Measurements from ENCODE around the gene AKAP4.

AKAP4 gene

GRCh38 chrX:50188859-50189600, 11.8 kb downstream of the AKAP4 start:
- Histone ChIP-seq H3K9me2 (replicated peaks; ENCODE audit: insufficient read depth, low read length) (no peaks in the 10 kb centered on the region), H3K4me2 (ENCODE audit: low read depth, low read length, poor library complexity, severe bottlenecking) (no peak overlapping the region), H2AFZ (ENCODE audit: low read depth, low read length, severe bottlenecking) (no peak overlapping the region), H3F3A (ENCODE audit: insufficient read depth) (no peaks in the 10 kb centered on the region), H3K9me3 (ENCODE audit: insufficient read depth, low read length) (no peaks in the 10 kb centered on the region), H4K20me1 (ENCODE audit: low read depth, low read length) (no peaks in the 10 kb centered on the region), H3K27me3 (ENCODE audit: low read length) (no peaks in the 10 kb centered on the region), H3K4me3 (ENCODE audit: insufficient read depth, low read length, poor library complexity, severe bottlenecking) (no peak overlapping the region), H3K79me2 (ENCODE audit: insufficient read depth, low read length) (no peaks in the 10 kb centered on the region), H3K9ac (ENCODE audit: low read length) (no peak overlapping the region), H3K36me3 (ENCODE audit: low read length) (no peaks in the 10 kb centered on the region), H3K27ac (ENCODE audit: low read depth, low read length) (no peak overlapping the region)
- TF ChIP-seq EZH2phosphoT487 (conservative IDR thresholded peaks at IDR 0.05; ENCODE audit: low read length) (no peak), CTCF (IDR thresholded peaks at IDR 0.05; ENCODE audit: insufficient read depth, low read length, poor library complexity, severe bottlenecking) (no peak)

GRCh38 chrX:50183891-50184290, 16.9 kb downstream of the AKAP4 start:
- no peak for TF ChIP-seq EZH2phosphoT487 (conservative IDR thresholded peaks at IDR 0.05; ENCODE audit: low read length)
- no peak for TF ChIP-seq CTCF (IDR thresholded peaks at IDR 0.05; ENCODE audit: insufficient read depth, low read length, poor library complexity, severe bottlenecking)
- no peak overlapping the region for H3K4me2 ChIP-seq (ENCODE audit: low read depth, low read length, poor library complexity, severe bottlenecking)
- no peak overlapping the region for H2AFZ ChIP-seq (ENCODE audit: low read depth, low read length, severe bottlenecking)
- no peak overlapping the region for H3K27ac ChIP-seq (ENCODE audit: low read depth, low read length)
- no peaks in the 10 kb centered on the region for H3F3A ChIP-seq (ENCODE audit: insufficient read depth)
- no peak overlapping the region for H3K4me3 ChIP-seq (ENCODE audit: insufficient read depth, low read length, poor library complexity, severe bottlenecking)
- H3K9ac ChIP-seq (ENCODE audit: low read length), result no peak overlapping the region
- H3K9me2 ChIP-seq (replicated peaks; ENCODE audit: insufficient read depth, low read length), result no peaks in the 10 kb centered on the region
- no peaks in the 10 kb centered on the region for H3K9me3 ChIP-seq (ENCODE audit: insufficient read depth, low read length)
- H3K27me3 ChIP-seq (ENCODE audit: low read length), result no peaks in the 10 kb centered on the region
- no peaks in the 10 kb centered on the region for H4K20me1 ChIP-seq (ENCODE audit: low read depth, low read length)
- H3K36me3 ChIP-seq (ENCODE audit: low read length), result no peaks in the 10 kb centered on the region
- no peaks in the 10 kb centered on the region for H3K79me2 ChIP-seq (ENCODE audit: insufficient read depth, low read length)

DNA sequence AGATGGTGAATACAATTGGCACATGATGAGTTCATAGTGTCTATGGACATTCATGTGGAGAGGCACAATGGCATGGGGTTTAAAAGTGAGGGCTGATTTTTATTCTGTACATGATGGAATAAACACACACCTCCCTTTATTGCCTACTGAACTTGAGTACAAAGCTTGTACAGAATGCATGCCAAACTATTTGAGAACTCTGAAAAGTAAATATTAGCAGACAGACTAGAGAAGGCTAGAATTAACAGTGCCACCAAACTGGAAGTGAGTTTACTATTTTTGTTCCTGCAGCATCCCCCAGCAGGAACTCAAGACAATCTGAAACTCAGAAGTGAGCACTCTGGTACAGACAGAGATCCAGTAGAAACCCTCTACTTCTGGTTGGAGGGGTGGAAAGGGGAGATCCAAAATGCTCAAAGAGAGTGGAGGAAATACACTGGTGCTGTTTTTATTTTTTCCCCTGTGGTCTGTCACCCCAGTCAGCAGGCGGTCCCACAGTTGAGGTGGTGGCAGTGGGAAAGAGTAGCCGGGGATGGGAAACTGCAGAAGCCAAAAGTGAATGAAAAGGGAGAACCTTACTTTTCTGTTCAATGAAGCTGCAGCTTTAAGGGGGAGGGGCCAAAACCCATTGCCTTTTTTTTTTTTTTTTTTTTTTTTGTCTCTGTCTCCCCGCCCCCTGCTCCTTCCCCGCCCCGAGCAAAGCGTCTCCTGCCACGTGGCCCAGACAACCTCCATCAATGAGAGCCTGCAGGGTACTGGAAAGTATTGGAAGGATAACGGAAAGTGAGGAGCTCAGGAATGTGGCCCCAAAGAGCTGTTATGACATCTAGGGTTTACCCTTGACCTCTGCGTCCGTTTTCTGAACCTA, 20.5 kb downstream of the AKAP4 start:
- no peaks in the 10 kb centered on the region for H3K9me2 ChIP-seq (replicated peaks; ENCODE audit: insufficient read depth, low read length)
- H3K4me3 ChIP-seq (ENCODE audit: insufficient read depth, low read length, poor library complexity, severe bottlenecking), result no peak overlapping the region

More for the DNA sequence above, 20.5 kb downstream of the AKAP4 start:
- TF ChIP-seq CTCF (IDR thresholded peaks at IDR 0.05; ENCODE audit: insufficient read depth, low read length, poor library complexity, severe bottlenecking), result no peak
- TF ChIP-seq EZH2phosphoT487 (conservative IDR thresholded peaks at IDR 0.05; ENCODE audit: low read length), result no peak
- H3K27ac ChIP-seq (ENCODE audit: low read depth, low read length), result no peak overlapping the region
- no peaks in the 10 kb centered on the region for H3K79me2 ChIP-seq (ENCODE audit: insufficient read depth, low read length)
- no peak overlapping the region for H2AFZ ChIP-seq (ENCODE audit: low read depth, low read length, severe bottlenecking)
- H4K20me1 ChIP-seq (ENCODE audit: low read depth, low read length), result no peaks in the 10 kb centered on the region
- no peak overlapping the region for H3K4me2 ChIP-seq (ENCODE audit: low read depth, low read length, poor library complexity, severe bottlenecking)
- H3F3A ChIP-seq (ENCODE audit: insufficient read depth), result no peaks in the 10 kb centered on the region
- H3K9ac ChIP-seq (ENCODE audit: low read length), result no peak overlapping the region
- H3K27me3 ChIP-seq (ENCODE audit: low read length), result no peaks in the 10 kb centered on the region
- H3K9me3 ChIP-seq (ENCODE audit: insufficient read depth, low read length), result no peaks in the 10 kb centered on the region
- H3K36me3 ChIP-seq (ENCODE audit: low read length), result no peaks in the 10 kb centered on the region
